ENCODE measurements around the gene BTBD16.

BTBD16 gene

DNA sequence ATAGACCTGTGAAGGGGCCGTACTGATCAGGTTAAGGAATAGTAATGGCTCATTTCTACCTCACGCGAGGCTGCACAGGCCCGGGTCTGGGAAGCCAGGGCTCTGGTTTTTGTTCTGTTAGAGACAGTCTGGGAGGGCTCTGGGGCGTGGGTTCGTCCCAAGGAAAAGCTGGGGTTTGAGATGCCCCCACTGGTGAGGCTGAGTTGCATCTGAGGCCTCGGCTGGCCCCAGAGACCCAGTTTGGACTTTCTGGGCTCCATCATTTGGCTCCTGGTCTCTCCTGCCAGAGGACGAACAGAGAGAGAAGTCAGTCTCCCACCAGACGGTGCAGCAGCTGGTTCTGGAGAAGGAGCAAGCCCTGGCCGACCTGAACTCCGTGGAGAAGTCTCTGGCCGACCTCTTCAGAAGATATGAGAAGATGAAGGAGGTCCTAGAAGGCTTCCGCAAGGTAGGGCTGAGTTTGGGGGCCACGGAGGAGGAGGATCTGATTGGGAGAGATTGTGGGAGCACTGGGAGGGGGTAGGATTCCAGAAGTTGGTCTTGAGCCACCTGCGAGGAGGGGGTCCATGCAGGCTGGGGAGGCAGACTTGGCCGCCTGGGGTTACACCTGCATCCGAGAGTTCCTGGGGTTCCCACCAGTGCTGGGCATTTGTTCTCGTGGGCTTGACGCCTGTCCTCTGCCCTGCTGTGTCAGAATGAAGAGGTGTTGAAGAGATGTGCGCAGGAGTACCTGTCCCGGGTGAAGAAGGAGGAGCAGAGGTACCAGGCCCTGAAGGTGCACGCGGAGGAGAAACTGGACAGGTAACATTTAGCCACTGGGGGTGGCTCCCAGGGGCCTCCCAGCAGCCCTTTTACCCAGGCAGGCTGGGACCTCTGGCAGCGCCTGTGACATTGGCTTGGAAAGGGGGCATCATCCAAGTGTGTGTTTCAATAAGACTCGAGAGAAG, 22.5 kb upstream of the BTBD16 start:
- DNase-seq, result no peak

- DNase-seq, result no peak
Observed at GRCh38 chr10:122249303-122249850, 21.7 kb upstream of the BTBD16 start.

- DNase-seq, result no peak
Observed at GRCh38 chr10:122249991-122250750, 20.9 kb upstream of the BTBD16 start.

DNA sequence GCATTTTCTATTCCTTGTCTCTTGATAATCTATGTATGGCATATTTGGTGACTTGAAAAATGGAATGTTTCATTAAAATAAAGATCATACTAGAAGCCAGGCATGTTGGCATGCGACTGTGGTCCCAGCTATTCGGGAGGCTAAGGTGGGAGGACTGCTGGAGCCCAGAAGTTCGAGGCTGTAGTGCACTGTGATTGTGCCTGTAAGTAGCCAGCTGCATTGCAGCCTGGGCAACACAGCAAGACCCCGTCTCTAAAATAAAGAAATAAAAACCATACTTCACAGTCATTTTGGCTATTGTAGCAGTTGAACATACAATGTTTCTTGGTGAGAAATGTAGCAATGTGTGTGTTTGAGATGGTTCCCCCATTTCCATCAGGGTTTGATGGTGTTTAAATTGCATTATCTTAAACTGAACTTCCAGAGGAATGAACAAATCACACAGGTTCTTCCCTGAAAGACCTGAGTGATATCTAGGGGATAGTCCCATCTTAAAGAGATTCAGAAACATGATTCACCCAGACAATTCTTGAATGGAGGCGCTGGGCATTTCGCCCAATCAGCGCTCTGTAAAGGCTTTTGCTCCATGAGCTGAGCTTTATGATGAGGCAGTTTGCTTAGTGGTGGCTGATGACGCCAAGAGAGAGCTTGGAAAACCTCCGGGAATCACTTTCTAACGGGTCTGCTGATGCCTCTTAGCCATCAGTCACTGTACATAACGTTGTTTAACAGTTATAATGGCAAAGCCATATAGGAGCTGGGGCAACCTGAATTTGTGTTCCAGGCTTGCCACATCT, 19.4 kb upstream of the BTBD16 start:
- DNase-seq, result no peak

DNA sequence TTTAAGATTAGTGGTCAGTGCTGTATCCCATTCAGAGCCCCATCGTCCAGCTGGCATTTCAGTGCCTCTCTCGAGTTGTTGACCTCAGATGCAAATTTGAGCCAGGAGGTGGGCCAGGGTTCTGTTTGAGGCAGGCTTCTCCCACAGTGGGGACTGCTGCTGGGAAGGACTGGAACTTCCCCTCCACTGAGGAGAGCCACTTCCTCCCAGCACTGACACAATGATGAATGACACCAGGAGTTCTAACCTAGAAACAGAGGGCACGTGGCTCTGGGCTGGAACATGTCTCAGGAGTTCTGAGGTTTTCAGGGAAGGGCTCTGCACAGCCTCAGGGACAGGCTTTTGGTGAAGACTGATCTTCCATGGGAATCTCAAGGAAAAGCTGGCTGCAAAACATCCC, 18.3 kb upstream of the BTBD16 start:
- no peak for DNase-seq

- no peak for DNase-seq
Observed at GRCh38 chr10:122253605-122254004, 17.5 kb upstream of the BTBD16 start.

DNA sequence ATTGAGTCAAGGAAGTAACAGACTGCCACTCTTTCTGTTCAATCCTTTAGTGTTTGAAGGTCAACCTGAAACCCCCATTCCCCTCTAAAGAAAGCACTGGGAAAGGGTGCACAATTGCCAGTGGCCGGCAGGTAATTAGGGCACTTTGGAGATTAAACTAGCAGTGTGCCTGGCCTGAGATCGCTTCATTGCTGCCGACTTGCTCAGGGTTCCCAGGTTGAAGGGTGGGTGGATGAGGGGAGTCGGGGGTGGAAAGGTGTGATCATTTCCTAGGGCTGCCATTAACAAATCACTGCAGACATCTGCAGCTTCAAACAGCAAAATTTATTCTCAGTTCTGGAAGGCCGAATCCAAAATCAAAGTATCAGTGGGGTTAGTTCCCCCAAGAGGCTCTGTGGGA, 16.3 kb upstream of the BTBD16 start:
- no peak for DNase-seq

DNA sequence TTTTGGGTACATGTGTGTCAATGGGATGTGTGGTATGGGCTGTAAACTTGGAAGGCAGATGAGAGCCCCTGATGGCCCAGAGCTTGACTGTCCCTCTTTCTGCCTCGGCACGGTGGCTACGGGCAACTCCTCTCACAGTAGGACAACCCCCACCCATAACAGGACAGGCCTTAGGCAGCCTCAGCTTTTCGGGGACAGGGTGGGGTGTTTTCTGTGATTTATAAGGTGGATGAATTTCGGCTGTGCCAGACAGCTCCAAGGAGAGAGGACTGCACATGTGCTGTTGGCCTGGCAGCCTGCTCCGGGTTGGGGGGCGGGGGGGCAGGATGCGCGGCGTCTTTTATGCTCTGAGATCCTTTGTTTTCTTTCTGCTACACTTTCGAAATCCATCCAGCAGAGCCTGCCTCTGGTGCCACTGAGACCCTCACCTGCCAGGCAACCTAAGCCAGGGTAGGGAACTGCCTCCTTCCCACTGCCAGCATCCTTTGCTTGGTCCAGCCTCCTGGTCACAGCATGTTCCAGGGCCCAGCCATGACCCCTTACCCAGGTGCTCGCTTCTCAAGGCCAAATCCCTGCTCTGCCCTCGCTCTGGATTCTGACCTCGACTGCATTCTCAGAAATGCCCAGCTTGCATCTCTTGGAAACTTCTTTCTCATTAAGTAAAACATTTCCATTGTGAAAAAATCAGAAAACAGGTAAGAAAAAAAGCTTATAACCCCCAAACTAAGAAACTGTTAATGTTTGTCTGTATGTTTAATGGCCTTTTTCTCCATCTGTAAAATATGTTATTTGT, 15.4 kb upstream of the BTBD16 start:
- DNase-seq, result no peak

GRCh38 chr10:122257041-122257440, 14.1 kb upstream of the BTBD16 start:
- DNase-seq, result no peak

DNA sequence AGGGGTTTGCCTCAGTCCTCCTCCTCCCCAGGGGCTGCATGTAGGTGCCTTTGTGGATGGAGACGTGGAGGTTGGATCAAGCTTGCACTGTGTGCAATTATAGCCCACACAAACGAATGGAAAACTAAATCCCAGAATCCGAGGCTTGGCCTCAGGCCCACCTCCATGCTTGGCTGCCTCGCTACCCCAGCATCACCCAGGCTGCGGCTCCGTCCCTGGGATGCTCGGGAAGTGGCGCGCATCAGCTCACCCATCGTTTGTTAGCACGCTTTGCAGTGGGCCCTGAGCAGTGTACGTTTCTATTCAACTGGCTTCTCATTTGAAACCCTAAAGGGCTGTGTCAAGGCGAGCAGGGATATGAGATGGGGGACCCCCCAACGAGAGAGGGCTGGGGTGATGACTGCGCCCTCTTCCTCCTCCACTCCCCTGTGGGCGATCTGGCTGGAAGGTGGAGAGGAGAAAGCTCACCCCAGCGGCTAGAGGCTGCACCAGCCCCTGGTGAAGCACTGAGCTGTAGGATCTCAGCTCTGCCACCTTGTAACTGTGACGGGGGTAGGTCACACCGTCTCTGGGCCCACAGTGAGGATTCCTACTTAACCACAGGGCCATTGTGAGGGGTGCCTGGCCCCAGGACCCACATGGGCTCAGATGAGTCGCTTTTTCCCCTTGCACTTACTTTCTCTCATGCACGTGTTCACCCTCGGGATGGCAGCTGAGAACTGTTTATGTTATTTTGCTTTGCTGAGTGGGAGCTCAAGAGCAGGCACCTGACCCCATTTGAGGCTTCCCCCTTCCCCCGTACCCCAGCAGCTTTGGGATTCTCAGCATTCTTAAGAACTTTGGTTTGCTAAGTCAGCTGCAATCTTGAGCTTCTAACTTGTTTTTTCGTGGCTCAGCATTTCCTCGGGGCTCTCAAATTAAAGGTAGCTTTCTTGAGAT, 12.7 kb upstream of the BTBD16 start:
- peak; percentile 43 for DNase-seq

DNA sequence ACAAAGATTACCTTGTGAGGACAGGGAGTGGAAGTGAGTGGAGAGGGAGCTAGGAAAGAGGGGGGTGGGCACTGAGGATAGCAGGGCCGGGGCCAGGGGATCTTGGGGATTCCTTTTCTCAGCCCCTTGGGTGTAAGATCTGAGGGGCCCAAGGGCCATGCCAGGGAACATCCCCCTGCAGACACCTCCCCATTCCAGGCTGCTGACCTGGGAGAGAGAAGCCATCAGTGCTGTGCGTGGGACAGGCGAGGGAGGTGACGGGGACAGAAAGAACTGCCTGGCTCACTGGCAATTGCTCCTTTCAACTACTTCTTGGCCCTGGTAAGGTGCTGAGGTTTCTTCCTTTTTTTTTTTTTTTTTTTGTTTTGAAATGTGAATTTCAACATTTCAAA, 12.0 kb upstream of the BTBD16 start:
- DNase-seq, result no peak

GRCh38 chr10:122261584-122261983, 9.5 kb upstream of the BTBD16 start:
- DNase-seq, result no peak

- DNase-seq, result peak; percentile 95
Observed at GRCh38 chr10:122263971-122264370, 7.1 kb upstream of the BTBD16 start.

DNA sequence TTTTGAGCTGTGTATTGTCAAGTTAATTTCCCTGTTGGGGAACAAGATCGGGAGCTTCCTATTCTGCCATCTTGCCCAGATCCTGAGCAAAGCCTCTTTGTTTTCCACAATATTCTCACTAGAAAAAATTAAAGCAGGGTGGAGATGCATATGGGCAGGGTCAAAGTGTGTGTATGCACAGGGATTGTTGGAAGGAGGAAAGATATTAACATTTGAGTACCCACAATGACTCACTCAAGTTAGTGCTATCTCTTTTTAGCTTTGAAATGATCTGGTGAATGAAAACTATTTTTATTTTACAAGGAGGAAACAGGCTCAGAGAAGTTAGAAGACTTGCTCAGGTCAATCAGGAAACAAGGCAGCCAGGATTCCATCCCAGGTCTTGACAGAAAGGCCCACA, 6.7 kb upstream of the BTBD16 start:
- DNase-seq, result peak; percentile 40

DNA sequence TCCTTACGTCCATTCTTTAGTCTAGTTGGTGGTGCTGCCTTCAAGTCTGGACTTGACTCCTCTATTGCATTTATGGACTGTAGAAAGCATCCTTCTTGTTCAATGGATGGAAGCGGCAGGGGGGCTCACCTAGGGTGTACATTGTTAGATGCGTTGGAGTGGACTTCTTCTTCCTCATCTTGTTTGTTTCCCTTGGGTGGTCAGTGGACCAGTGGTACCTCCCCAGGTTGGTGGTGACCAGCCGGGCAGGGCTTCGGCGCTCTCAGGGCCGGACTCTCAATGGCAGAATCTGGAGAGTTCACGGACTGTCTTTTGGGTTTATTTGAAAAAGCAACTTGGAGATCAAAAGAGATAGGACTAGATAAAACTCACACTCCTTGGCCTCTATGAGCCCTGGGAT, 6.2 kb upstream of the BTBD16 start:
- DNase-seq, result no peak

GRCh38 chr10:122265896-122266295, 5.2 kb upstream of the BTBD16 start:
- no peak for DNase-seq

- DNase-seq, result peak; percentile 46
Observed at GRCh38 chr10:122267849-122268737, 3.0 kb upstream of the BTBD16 start.

DNA sequence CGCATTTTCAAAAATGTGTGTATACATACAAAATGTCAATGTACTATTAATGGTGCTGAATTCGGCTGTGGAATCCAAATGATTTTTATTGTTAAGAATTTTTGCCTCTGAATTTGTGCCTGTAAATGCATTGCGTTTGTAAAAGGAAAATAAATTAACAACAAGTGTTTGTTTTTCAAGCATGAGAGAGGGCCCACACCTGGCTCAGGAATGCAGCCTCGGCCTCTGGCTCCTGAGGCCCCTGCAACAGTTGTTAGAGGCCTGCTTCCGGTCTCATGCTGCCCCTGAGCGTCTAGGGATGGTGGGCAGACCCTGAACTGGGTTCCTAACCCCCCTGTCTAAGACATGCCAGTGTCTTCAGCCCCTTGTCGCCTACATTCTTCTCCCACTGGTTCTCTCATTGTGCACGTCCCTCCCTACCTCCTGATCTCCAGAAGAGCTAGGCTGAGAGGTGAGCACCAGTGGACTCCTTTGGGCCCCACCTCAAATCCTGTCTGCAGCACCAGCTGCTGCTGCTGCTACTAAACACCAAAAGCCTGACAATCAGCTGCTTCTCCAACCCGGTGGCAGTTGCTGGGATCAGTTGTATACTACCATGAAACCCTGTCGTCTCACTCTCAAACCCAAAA, 1.9 kb upstream of the BTBD16 start:
- no peak for DNase-seq

- no peak for DNase-seq
Observed at GRCh38 chr10:122273966-122274545, 3.0 kb downstream of the BTBD16 start.

Measured in EL (cell line).